Stimulated activated CD4-positive, alpha-beta T cell treated with anti-CD3 and anti-CD28 coated beads, Interleukin-4, amount 100 ng/mL, for 4 hours (primary cell): ENCODE data around the gene CRIP3.
A peak's percentile ranks its signal among the peaks of the same experiment; 100 is the strongest.

Source experiments
- DNase-seq, 2 experiments: peaks; one replicate each; pipeline ENCODE4 v3.0.0-alpha.2; 2020

The CRIP3 gene

DNA sequence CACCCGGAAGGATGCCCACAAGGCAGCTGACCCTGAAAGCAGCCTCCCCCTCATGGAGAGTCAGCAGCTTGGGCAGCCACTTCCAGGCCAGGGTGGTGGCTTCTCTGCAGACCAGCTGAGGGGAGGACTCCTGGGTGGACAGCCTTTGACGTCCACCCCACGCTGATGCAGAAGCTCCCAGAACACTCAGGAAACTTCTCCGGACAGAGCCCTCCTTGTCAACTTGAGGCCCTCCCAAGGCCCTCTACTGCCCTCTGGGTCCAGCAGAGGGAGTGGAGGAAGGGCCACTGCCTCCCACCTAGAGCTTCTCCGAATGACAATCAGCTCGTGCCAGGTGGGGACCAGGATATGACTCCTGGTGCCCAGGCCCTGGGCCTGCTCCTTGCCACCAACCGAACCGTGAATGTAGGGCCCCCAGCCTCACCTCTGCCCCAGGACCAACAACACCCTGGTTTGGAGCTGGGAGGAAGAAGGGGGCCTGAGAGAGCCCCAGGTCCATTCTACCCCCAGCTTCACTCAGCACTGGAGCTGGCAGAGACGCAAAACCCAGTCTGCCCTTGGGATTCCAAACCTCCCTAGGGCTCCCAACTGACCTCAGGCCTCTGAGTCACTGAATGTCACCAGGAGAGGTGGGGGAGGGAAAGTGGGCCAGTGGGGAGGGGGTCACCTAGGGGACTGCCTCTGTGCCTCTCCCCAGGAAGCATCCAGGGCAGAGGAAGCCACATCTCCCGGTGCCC lies 21.5 kb downstream of the CRIP3 start:
- no peak for DNase-seq

DNA sequence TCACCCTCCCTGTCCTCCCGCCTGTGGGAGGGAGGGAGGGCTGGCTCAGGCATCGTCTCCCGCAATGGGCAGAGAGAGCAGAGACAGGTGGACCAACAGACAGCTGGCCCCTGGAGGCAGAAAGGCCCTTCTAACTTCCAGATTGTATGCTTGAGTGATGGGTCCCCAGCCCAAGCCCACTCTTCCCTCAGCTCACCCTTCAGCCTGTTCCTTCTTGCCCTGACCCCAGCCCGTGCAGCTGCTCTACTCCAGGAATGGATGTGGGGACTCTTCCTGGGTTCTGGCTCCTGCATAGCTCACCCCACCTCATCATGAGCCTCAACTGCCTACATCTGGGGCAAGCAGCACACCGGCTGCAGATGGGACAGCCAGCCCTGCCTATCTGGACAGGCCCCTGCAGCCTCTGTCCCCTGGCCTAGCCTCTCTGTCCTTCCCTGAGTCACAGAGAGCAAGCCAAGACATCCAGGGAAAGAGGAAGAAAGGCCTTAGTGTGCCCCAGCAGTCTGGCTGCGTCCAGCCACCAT lies 22.1 kb downstream of the CRIP3 start:
- no peak for DNase-seq

DNA sequence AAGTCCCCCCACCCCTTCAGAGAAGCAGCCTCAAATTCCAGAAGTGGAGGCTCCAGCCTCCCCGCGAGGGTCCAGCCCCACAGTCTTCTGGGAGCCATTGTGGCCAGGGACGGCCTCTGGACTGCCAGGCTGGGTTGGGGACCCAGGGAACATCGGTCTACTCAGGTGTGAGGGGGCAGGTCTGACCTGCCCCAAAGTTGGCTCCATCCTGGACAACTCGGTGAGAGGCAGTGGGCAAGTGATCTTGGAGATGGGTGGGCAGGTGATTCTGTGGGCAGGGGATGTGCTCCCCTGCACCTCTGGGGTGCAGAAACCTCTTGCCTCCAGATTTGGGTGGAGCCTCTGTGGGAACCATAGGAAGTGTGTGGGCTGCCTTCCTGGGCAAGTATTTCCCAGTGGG lies 22.8 kb downstream of the CRIP3 start:
- DNase-seq, result no peak

DNA sequence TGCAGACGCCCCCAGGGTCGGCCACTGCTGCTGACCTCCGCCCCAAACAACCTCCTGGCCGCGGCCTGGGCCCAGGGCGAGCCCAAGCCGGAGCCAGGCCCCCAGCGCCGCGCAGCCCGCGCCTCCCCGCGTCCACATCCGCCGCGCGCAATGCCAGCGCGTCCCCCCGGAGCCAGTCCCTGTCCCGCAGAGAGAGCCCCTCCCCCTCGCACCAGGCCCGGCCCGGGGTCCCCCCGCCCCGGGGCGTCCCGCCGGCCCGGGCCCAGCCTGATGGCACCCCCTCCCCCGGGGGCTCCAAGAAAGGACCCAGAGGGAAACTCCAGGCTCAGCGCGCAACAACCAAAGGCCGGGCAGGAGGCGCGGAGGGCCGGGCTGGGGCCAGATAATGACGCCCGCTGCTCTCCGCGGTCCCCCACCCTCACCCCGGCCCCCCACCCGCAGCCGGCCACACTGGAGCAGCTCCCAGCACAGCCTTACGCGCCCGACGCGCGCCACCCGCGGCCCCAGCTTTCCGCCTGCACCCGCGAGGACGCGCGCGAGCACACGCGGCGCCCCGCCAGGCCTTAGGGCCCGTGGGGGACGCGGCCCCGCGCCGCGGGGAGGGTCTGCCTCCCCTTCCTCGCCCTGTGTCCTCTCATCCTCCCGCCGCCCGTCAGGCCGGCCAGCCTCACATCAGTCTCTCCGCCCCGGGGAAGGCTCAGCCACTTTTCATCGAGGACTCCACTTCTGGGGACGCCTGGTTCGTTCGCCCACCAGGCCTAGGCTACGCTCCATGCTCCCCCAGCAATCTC lies 23.4 kb downstream of the CRIP3 start:
- no peak for DNase-seq

DNA sequence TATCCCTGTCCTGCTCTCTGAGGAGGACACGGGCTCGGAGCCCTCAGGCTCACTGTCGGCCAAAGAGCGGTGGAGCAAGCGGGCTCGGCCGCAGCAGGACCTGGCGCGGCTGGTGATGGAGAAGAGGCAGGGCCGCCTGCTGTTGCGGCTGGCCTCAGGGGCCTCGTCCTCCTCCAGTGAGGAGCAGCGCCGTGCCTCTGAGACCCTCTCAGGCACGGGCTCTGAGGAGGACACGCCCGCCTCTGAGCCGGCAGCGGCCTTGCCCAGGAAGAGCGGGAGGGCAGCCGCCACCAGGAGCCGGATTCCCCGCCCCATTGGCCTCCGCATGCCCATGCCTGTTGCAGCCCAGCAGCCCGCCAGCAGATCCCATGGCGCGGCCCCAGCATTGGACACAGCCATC lies 24.7 kb downstream of the CRIP3 start:
- DNase-seq, result no peak

DNA sequence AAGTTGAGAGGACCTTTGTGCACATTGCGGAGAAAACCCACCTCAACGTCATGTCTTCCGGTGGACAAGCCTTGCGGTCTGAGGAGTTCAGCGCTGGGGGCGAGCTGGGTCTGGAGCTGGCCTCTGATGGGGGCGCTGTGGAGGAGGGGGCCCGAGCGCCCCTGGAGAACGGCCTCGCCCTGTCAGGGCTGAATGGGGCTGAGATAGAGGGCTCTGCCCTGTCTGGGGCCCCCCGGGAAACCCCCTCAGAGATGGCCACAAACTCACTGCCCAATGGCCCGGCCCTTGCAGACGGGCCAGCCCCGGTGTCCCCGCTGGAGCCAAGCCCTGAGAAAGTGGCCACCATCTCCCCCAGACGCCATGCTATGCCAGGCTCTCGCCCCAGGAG lies 25.1 kb downstream of the CRIP3 start:
- DNase-seq, result no peak

DNA sequence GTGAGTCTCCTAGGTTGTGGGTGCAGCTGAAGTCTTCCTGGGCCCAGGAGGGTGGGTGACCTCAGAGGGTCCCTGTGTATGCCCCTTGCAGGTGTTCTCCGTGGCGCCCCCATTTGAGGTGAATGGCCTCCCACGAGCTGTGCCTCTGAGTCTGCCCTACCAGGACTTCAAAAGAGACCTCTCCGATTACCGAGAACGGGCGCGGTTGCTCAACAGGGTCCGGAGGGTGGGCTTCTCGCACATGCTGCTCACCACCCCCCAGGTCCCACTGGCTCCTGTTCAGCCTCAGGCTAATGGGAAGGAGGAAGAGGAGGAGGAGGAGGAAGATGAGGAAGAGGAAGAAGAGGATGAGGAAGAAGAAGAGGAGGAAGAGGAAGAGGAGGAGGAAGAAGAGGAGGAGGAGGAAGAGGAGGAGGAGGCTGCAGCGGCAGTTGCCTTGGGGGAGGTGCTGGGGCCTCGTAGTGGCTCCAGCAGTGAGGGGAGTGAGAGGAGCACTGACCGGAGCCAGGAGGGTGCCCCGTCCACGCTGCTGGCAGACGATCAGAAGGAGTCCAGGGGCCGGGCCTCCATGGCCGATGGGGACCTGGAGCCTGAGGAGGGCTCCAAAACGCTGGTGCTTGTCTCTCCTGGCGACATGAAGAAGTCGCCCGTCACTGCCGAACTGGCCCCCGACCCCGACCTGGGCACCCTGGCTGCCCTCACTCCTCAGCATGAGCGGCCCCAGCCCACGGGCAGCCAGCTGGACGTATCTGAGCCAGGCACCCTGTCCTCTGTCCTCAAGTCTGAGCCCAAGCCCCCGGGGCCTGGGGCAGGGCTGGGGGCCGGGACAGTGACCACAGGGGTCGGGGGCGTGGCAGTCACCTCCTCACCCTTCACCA lies 25.8 kb downstream of the CRIP3 start:
- no peak for DNase-seq

DNA sequence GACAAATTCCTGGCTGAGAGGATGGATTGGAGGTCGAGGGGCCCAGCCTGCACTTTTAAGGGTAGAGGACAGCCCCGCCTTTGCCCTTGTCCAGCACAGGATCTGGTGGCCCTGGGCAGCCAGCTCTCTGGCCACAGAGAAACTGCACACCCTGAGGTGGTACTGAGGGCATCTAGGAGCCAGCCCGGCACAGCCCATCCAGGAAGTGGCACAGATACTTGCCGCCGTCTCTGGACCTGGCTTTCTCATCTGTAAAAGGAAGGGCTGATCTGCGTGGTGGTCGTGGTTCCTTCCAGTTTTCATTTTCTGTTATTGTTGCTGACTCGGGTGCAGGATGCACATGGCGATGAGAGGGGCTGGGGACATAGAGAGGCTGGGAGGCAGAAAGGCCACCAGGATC lies 26.6 kb downstream of the CRIP3 start:
- no peak for DNase-seq

DNA sequence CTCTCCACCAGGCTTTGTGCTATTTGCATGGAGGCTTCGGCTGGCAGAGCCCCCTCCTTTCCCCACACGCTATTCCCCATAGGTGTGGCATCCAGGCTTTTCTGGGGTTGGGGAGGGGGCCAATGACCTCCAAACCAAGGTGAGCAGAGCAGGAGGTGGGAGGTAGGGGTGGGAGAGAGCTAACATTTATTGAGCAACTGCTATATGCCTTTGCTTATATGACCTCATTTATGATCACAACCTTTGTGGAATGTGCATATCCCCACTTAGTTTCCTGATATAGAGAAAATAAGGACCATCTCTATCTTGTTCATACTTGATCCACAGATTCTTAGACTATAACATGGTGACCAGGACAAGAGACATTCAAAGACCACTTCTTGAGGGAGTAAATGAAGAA lies 28.4 kb downstream of the CRIP3 start:
- no peak for DNase-seq

DNA sequence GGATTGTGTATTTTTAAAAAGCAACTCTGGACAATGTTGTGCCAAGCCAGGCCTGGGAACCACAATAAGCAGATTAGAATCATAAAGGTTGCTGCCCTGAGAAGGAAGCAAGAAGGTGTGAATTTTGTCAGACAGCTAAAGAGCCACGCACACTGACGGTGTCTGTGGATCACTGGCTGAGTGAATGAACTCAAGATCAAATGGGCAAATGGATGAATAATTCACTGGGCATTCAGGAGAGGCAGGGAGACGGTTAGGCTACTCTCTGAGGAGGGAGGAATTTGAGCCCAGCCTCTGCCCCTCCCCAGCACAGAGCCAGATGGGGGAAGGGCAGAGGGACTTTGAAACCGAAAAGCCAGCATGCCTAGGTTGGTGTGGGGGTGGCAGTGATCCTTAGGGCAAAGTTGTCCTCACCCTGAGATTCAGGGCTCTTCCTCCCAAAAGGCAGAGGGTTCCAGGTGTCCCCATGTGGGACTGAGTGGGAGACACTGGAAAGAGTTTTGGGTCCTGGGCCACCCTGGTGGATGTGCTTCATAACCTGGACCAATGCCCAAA lies 30.0 kb downstream of the CRIP3 start:
- DNase-seq, result no peak

DNA sequence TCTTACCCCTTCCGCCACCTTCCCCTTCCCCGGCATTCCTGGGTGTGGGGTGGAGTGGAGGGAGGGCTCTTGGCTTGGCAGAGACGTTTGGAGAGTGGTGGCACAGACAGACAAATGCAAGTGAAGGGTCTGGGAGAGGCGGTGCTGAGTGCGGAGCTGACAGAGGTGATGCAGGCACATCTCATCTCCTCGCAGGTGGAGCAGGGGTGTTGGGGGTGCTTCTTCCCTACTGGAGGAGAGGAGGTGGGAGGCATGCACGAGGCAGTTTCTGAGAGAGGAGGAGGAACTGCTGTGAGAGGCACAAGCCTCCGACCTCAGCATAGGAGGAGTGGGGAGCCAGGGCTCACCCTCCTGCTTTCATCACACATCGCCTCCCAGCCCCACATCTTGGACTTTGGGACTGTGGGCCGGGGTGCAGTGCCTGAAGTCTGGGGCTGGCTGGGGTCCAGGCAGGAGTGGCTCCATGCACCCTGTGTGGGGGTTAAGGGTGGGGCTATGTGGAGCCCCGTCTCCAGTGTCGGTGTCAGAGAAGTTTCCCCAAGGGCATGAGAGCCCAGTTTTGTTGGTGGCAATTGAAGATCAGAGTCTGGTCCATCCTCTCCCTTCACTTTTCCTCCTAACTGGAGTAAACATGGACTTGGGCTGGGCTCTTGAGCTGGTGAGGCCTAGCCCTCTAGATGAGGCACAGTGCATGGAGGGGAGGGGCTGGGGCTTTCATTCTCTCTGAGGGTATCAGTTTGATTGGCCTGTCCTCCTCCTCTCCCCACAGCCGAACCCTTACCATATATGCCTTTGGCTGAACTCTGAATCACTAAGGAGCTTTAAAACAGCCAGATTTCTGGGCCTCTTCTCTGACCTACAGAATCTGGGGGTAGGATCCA lies 30.7 kb downstream of the CRIP3 start:
- DNase-seq, result no peak

DNA sequence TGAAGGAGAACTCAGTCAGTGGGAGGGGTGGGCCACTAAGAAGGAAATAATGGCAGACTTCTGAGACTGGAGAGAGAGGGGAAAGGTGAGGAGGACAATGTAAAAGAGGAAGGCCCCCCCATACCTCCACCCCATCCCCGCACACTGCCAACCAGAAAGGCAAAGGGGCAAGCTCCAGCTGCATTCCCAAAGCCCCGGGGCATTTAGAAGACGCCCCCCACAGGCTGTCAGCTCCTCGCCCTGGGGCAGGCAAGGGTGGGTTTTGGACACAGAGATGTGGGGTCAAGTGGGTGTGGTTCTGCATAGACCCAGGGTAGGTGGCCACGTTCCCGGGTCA lies 31.4 kb downstream of the CRIP3 start:
- no peak for DNase-seq

DNA sequence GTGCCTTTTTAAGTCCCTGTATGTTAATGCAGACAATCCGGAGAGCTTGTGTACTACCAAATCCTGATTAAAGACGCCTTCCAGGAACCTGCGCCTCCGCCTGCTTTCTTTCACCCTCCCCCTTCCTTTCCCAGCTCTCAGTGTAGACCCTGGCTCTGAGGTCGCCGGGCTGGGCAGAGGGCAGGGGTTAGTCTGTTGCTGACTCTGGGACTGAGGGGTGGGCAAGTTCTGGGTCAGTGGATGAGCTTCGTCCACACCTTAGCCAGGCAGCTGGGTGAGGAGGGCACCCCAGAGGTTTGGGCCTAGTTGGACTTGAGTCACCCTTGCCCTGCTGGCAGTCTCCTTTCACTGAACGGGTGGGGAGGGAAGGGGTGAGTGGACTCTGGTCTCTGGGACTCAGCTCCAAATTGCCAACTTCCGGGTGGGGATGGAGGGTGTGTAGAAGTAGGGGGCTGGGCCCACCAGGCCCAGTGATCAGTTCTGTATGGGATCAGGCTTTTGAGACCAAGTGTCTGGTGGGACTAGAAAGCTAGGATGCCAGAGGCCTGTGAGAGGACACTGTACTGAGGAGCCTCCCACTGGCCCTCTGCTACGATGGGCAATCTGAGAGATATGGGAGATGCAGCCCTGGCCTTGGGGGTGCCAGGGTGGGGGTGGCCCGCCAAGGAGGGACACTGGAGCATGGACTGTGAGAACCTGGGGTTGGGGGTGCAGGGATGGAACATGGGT lies 31.9 kb downstream of the CRIP3 start:
- no peak for DNase-seq

DNA sequence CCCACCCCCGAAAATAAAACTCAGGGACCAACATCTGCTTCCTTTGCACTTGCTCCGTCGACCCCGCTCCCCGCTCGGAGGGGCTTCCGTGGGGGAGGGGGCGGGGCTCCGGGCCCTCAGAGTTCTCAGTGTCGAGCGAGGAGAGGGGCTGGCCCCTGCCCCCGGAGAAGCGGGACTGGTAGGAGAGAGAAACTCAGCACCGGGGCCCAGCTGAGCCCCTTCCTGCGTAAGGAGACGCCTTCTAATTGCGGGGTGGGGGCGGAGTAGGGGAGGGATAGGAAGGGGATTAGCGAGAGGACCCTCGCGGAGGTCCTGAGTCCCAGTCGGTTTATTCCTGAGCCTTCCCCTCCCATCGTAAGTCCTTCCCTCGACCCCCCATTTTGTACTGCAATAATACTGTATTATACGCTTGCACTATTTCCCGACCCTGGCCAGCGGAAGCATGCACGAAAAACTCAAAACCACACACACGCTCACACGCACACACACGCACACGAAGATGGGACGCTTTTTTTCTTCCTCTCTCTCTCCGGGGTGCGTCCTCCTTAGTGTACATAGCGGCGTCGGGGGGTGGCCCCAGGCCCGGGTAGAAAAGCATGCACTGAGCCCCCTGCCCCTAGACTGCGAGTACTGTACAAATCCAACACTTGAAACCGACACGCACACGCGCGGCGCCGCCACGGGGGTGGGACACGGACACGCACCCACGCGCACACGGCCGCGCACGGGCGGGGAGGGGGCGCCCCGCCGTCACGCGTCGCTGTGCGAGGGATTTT lies 32.6 kb downstream of the CRIP3 start:
- DNase-seq, result peak in 1 of 2 experiments; percentile 14

DNA sequence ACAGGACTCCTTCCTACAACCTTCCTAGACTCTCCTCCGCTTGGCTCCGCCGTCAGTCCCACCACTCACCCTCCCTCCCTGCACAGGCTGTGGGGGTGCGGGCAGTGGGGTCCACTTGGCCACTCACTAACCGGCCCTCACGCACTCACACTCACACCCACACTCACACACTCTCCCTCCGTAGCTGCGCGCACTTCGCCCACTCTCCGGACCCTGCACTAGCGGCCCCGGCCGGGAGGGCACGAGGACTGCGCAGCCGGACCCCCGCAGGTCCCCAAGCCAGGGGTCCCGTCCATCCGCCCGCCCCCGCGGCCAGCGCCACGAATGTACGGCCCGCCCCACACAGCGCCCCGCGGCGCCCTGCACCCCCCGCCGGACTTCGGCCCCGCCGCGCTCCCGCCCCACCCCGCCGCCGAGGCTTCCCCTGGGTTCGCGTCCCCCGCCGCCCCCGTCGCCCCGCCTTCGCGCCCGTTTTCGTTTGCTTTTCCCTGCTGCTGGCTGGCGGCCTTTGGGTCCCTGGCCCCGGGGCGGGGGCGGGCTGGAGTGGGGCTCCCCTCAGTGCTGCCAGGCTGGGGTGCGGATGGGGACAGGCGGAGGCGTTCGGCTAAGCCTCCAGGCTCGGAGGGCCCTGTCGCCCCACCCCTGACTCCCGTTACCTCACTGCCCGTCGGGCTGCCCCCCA lies 33.6 kb downstream of the CRIP3 start:
- DNase-seq, result peak in 1 of 2 experiments; percentile 35

DNA sequence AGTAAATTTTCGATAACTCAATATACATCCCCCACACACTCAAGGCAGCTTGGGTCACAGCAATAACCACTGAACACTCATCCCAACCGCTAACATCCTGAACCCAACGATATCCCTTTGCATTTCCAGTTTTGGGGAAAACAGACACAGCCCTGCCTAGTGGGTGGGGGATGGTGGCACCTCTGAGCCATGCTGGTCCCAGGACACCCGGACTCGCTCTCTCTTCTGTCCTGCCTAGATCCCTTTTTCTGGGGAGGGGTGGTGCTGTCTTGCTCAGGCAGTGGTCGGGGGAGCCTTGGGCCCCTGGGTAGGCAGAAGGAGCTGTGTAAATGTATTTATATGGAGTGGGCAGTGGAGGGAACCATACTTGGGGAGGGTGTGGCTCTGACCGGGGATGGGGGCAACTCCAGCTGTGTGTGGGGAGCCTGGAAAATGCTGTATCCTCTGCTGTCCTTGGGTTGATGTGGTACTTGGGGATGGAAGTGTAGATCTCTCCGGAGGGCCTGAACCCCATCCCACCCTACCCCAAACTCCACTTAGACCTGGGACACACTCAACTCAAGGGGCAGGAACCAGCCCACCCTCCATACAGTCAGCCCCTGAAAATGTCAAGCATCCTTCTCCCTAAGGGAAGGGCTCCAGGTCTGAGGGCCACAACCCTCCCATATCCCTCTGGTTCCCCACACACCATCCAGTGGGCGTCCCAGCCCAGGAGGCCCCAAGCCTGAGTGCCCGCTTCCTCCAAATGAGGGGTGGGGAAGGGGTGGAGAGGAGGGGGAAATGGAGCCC lies 34.3 kb downstream of the CRIP3 start:
- no peak for DNase-seq

DNA sequence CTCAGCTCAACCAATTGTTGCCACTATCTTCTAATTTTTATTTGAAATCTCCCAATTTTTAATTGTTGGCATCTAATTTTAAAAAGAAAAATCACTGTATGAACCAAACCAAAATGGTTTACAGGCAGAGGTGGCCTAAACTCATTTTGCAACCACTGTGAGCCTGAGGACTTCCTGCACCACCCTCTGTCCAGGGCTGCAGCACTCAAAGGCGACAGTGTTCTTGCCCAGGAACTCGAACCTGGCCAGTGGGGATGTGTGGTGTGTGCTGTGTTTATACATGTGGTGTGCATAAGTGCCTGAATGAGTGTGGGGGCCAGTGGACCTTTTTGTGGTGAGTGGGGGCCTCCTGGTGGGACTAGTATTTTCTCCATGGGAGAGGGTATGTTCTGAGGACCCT lies 34.9 kb downstream of the CRIP3 start:
- no peak for DNase-seq

DNA sequence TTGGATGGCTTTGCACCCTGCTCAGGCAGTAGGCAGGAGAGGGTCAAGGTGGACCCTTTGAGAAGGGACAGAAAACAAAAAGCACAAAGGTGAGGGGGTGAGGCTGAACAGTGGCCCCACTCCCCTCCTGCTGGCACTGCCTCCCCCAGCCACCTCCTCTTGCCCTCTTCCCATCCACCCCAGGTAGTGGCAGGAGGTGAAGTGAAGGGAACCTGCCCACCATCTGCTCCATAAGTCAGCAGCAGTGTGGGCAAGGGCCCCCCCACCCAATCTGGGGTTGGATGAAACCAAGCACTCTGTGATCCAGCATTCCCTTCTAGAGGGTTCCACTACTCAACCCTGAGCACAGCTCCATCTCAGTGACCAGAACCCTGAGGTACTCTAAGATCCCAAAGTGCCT lies 36.7 kb downstream of the CRIP3 start:
- DNase-seq, result no peak
